22Rv1 (cell line): ENCODE results near the gene IZUMO1R.

ENCODE experiments used
- H3K27ac ChIP-seq: fragments of 450-650 bp; 2 replicates; pipeline ENCODE4 v1.5.1; 2017
- CTCF ChIP-seq: fragments of 450-650 bp; IDR thresholded peaks from 2 replicates; pipeline ENCODE4 v1.5.1; 2017; ENCODE audit warnings: mild to moderate bottlenecking
- ZFX ChIP-seq: fragments of 450-650 bp; IDR thresholded peaks from 2 replicates; pipeline ENCODE4 v1.6.1; 2017; ENCODE audit warnings: antibody characterized with exemption, borderline replicate concordance

The IZUMO1R gene

GRCh38 chr11:94325681-94326080 lies 21.3 kb downstream of the IZUMO1R start:
- TF ChIP-seq CTCF (peak; percentile 73), ZFX (no peak)
- no peak overlapping the region for H3K27ac ChIP-seq

- TF ChIP-seq CTCF (no peak), ZFX (no peak)
- no peak overlapping the region for H3K27ac ChIP-seq
Observed at GRCh38 chr11:94326947-94327346, 22.6 kb downstream of the IZUMO1R start.

- no peak overlapping the region for H3K27ac ChIP-seq
- no peak for TF ChIP-seq CTCF
Observed at GRCh38 chr11:94328587-94329080, 24.3 kb downstream of the IZUMO1R start.

- no peak overlapping the region for H3K27ac ChIP-seq
- TF ChIP-seq CTCF (no peak), ZFX (no peak)
Observed at GRCh38 chr11:94329501-94329900, 25.1 kb downstream of the IZUMO1R start.

GRCh38 chr11:94330789-94331188 lies 26.4 kb downstream of the IZUMO1R start:
- H3K27ac ChIP-seq, result no peak overlapping the region
- TF ChIP-seq CTCF (no peak), ZFX (no peak)

- H3K27ac ChIP-seq, result no peak overlapping the region
- no peak for TF ChIP-seq CTCF
- TF ChIP-seq ZFX, result no peak
Observed at GRCh38 chr11:94332814-94333213, 28.4 kb downstream of the IZUMO1R start.

- no peak overlapping the region for H3K27ac ChIP-seq
- TF ChIP-seq ZFX (no peak), CTCF (no peak)
Observed at GRCh38 chr11:94336033-94336432, 31.7 kb downstream of the IZUMO1R start.
